G401.6 (cell line): ENCODE data around the gene EXTL2.
"Not testable (repeated sequence)": the region's sequence is repeated elsewhere in the genome, so short reads cannot be mapped to it uniquely, and the experiment has no call there.

Experiments
- FAIRE-seq: peaks from 2 replicates; lab custom pipeline; 2012; peaks lifted over from hg19 to GRCh38; lab: Jason Lieb, UNC

Gene EXTL2

GRCh38 chr1:100902365-100902764 lies 7.7 kb upstream of the EXTL2 start:
- FAIRE-seq, result no peak

GRCh38 chr1:100896481-100896982 lies 1.9 kb upstream of the EXTL2 start:
- no peak for FAIRE-seq

GRCh38 chr1:100895540-100896480 lies 1.2 kb upstream of the EXTL2 start, which contains the start of gene SLC30A7:
SLC30A7 (plus strand) TSS chr1:100896090; CDS start chr1:100896263, 173 bp downstream.
- peak; percentile 87 for FAIRE-seq

- no peak for FAIRE-seq
These were observed 924 bp downstream of the EXTL2 start for GRCh38 chr1:100893718-100894117.

GRCh38 chr1:100892554-100892953 lies 2.1 kb downstream of the EXTL2 start:
- no peak for FAIRE-seq

GRCh38 chr1:100891380-100891779 lies 3.3 kb downstream of the EXTL2 start:
- FAIRE-seq, result no peak

GRCh38 chr1:100889869-100890482 lies 4.7 kb downstream of the EXTL2 start:
- FAIRE-seq, result not testable (repeated sequence)

- not testable (repeated sequence) for FAIRE-seq
These were observed 5.6 kb downstream of the EXTL2 start for GRCh38 chr1:100889007-100889406.

- FAIRE-seq, result no peak
These were observed 10.7 kb downstream of the EXTL2 start for GRCh38 chr1:100883963-100884362.

- no peak for FAIRE-seq
These were observed 11.9 kb downstream of the EXTL2 start for GRCh38 chr1:100882698-100883097.

GRCh38 chr1:100881687-100882086 lies 13.0 kb downstream of the EXTL2 start:
- no peak for FAIRE-seq

GRCh38 chr1:100879422-100879821 lies 15.2 kb downstream of the EXTL2 start:
- FAIRE-seq, result no peak

GRCh38 chr1:100876291-100876690 lies 18.4 kb downstream of the EXTL2 start:
- no peak for FAIRE-seq

- no peak for FAIRE-seq
These were observed 19.4 kb downstream of the EXTL2 start for GRCh38 chr1:100875228-100875627.

- FAIRE-seq, result no peak
These were observed 20.2 kb downstream of the EXTL2 start for GRCh38 chr1:100874433-100874832.

- FAIRE-seq, result no peak
These were observed 24.6 kb downstream of the EXTL2 start for GRCh38 chr1:100869996-100870395.

GRCh38 chr1:100868364-100868995 lies 26.2 kb downstream of the EXTL2 start:
- FAIRE-seq, result peak; percentile 96

- FAIRE-seq, result no peak
These were observed 27.8 kb downstream of the EXTL2 start for GRCh38 chr1:100866901-100867206.

GRCh38 chr1:100866041-100866900 lies 28.4 kb downstream of the EXTL2 start:
- FAIRE-seq, result peak; percentile 40

- no peak for FAIRE-seq
These were observed 32.1 kb downstream of the EXTL2 start for GRCh38 chr1:100862591-100862990.

- FAIRE-seq, result no peak
These were observed 33.3 kb downstream of the EXTL2 start for GRCh38 chr1:100861379-100861778.

GRCh38 chr1:100860397-100860991 lies 34.1 kb downstream of the EXTL2 start:
- FAIRE-seq, result no peak
